GM19324 (cell line): ENCODE data around the gene KLK13.

ENCODE experiments used
- ATAC-seq: cut with Tn5 transposase; IDR thresholded peaks from one replicate; pipeline ENCODE4 v1.9.1; 2021; ENCODE audit warnings: mild to moderate bottlenecking, moderate library complexity; ENCODE audit not compliant: unreplicated experiment, low FRiP score

KLK13 gene

GRCh38 chr19:51024924-51025323 lies 40.0 kb downstream of the KLK13 start:
- ATAC-seq = no peak

- ATAC-seq = no peak
These were observed 40.9 kb downstream of the KLK13 start for GRCh38 chr19:51023946-51024345.

GRCh38 chr19:51022526-51022925 lies 42.4 kb downstream of the KLK13 start:
- no peak for ATAC-seq

- ATAC-seq = no peak
These were observed 43.8 kb downstream of the KLK13 start for GRCh38 chr19:51020988-51021651.

- ATAC-seq = no peak
These were observed 45.4 kb downstream of the KLK13 start, which contains the start of gene KLK10 for GRCh38 chr19:51019544-51019925. KLK10 (minus strand) TSS chr19:51019709; CDS start chr19:51019130, 579 bp downstream.

GRCh38 chr19:51018745-51019543 lies 45.9 kb downstream of the KLK13 start:
- ATAC-seq = no peak

GRCh38 chr19:51016798-51017683 lies 47.9 kb downstream of the KLK13 start:
- no peak for ATAC-seq

- ATAC-seq = no peak
These were observed 49.1 kb downstream of the KLK13 start for GRCh38 chr19:51015691-51016267.

GRCh38 chr19:51014242-51014641 lies 50.6 kb downstream of the KLK13 start:
- no peak for ATAC-seq

- no peak for ATAC-seq
These were observed 52.2 kb downstream of the KLK13 start for GRCh38 chr19:51012661-51013190.

- ATAC-seq = no peak
These were observed 54.7 kb downstream of the KLK13 start for GRCh38 chr19:51010066-51010795.

- no peak for ATAC-seq
These were observed 55.6 kb downstream of the KLK13 start for GRCh38 chr19:51009061-51009891.

GRCh38 chr19:51007488-51007887 lies 57.4 kb downstream of the KLK13 start:
- no peak for ATAC-seq

- no peak for ATAC-seq
These were observed 58.5 kb downstream of the KLK13 start for GRCh38 chr19:51006406-51006805.
